Measurements from ENCODE around the gene WFDC1. TPM values are rescaled to one million over a fixed set of nuclear protein-coding genes. Genes with fewer than 3 reads are reported as not detected.

The WFDC1 gene
- total RNA-seq, 1 donor from 2014 or later, result 12.0 TPM

DNA sequence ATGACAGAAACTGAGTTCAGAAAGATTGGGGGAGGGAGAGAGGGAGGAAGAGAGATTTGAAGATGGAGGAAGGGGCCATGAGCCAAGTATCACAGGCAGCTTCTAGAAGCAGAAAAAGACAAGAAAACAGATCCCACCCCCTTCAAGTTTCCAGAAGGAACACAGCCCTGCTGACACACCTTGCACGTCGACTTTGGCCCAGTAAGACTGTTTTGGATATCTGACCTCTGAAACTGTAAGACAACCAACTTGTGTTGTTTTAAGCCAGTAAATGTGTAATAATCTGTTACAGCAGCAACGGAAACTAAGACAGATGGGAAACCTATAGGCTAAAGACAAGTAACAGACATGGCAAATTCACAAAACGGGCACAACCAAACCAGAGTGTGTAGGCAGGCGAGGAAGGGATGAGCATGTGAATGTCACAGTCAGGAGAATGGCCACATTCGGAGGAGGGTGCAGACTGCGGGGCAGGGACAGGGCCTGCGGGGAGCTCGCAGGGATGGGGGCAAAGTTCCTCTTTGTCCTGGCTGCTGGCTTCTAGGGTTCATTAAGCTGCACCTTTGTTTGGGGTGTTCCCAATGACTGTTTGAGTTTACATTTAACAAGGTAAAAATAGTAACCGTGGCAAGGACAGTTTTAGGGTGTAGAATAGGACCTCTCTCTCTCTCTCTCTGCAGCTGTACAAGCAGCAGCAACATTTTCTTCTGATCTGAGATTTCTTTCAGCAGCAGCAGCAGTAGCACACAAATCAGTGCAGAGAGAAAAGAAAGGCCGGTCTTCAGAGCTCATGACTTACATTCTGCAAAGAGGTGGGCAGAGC is 55.4 kb downstream of the WFDC1 start:
- no peaks in the 10 kb centered on the region for H3K36me3 ChIP-seq
- DNase-seq (ENCODE audit: extremely low spot score in 2 of 2), result no peak
- no peaks in the 10 kb centered on the region for H3K27me3 ChIP-seq
- H3K4me3 ChIP-seq, result no peak overlapping the region
- H3K27ac ChIP-seq, result no peak overlapping the region
- no peaks in the 10 kb centered on the region for H3K9me3 ChIP-seq
- TF ChIP-seq POLR2AphosphoS5 (IDR thresholded peaks at IDR 0.05; ENCODE audit: insufficient read depth in 1 of 2, low read depth in 1 of 2) (no peak), POLR2A (IDR thresholded peaks at IDR 0.05) (no peak)
- TF ChIP-seq, protein P1, sequence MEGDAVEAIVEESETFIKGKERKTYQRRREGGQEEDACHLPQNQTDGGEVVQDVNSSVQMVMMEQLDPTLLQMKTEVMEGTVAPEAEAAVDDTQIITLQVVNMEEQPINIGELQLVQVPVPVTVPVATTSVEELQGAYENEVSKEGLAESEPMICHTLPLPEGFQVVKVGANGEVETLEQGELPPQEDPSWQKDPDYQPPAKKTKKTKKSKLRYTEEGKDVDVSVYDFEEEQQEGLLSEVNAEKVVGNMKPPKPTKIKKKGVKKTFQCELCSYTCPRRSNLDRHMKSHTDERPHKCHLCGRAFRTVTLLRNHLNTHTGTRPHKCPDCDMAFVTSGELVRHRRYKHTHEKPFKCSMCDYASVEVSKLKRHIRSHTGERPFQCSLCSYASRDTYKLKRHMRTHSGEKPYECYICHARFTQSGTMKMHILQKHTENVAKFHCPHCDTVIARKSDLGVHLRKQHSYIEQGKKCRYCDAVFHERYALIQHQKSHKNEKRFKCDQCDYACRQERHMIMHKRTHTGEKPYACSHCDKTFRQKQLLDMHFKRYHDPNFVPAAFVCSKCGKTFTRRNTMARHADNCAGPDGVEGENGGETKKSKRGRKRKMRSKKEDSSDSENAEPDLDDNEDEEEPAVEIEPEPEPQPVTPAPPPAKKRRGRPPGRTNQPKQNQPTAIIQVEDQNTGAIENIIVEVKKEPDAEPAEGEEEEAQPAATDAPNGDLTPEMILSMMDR (IDR thresholded peaks at IDR 0.05), result no peak
- H3K4me1 ChIP-seq, result no peaks in the 10 kb centered on the region
- intact Hi-C loops (cut with DNase I), result no loop called here

DNA sequence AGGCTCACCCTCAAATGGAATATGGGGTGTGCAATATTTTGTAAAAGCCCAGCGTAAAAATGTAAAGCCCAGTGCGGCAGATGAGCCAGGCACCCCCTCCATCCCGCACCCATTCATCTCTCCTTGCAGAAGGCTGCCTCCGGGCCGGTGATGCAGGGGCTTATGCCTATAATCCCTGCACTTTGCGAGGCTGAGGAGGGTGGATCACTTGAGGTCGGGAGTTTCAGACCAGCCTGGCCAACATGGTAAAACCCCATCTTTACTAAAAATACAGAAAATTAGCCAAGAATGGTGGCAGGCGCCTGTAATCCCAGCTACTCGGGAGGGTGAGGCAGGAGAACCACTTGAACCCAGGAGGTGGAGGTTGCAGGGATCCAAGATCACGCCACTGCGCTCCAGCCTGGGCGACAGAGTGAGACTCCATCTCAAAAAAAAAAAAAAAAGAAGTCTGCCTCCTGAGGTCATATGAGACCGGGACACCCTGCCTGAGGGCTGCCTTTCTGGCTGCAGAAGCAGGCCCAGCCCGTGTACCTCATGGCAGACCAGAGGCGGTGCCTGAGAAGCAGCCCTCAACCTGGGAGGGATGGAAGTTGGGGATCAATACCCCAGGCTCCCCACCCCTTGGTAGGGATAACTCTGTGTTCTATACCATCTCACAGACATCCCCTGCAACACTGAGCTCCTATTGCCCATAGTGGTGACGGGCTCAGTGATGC is 56.2 kb downstream of the WFDC1 start:
- Histone ChIP-seq H3K9me3 (no peaks in the 10 kb centered on the region), H3K4me3 (no peak overlapping the region), H3K36me3 (no peaks in the 10 kb centered on the region), H3K27ac (no peak overlapping the region), H3K4me1 (no peaks in the 10 kb centered on the region), H3K27me3 (no peaks in the 10 kb centered on the region)
- TF ChIP-seq POLR2AphosphoS5 (IDR thresholded peaks at IDR 0.05; ENCODE audit: insufficient read depth in 1 of 2, low read depth in 1 of 2), result no peak
- TF ChIP-seq, protein P1 (IDR thresholded peaks at IDR 0.05), result no peak
- TF ChIP-seq POLR2A (IDR thresholded peaks at IDR 0.05), result no peak
- no peak for DNase-seq (ENCODE audit: extremely low spot score in 2 of 2)
- intact Hi-C loops (cut with DNase I), result no loop called here

DNA sequence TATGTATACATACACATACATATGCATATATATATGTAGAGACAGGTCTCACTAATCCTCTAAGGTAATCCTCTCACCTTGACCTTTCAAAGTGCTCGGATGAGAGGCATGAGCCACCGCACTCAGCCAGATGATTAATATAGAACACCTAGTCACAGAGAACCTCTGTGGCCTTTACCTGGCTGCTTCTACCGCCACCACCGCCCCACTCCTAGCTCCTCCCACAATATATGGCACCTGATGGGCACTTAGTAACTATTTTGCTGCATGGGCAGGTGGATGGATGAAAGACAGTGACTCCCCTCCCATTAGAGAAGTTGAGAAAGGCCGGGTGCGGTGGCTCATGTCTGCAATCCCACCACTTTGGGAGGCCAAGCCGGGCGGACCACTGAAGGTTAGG is 57.0 kb downstream of the WFDC1 start:
- Histone ChIP-seq H3K4me1 (peaks cover 6% of the 10 kb centered on the region), H3K27me3 (no peaks in the 10 kb centered on the region), H3K4me3 (no peak overlapping the region), H3K36me3 (no peaks in the 10 kb centered on the region), H3K27ac (no peak overlapping the region), H3K9me3 (no peaks in the 10 kb centered on the region)
- no peak for DNase-seq (ENCODE audit: extremely low spot score in 2 of 2)
- intact Hi-C loops (cut with DNase I), result no loop called here
- TF ChIP-seq POLR2AphosphoS5 (IDR thresholded peaks at IDR 0.05; ENCODE audit: insufficient read depth in 1 of 2, low read depth in 1 of 2) (no peak), POLR2A (IDR thresholded peaks at IDR 0.05) (no peak)
- TF ChIP-seq, protein P1 (IDR thresholded peaks at IDR 0.05), result no peak

DNA sequence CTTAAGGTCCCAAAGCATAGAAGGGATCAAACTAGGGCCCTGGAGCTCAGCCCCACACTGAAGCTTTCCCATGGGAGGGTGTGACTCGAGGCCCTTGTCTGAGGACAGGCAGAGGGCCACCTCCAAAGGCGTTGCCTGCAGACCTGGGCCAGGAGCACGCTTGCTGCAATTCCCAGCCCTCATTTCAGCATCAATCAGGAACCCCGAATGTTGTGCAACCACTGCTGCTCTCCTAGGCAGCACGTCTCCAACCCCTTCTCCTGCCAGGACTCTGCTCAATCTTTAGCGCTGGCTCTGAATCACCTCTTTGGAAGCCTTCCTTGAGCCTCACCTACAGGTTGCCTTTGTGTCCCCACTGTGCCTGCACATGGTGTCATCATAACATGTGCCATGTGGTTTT is 59.6 kb downstream of the WFDC1 start:
- intact Hi-C loops (cut with DNase I), result no loop called here

More for the DNA sequence above, 59.6 kb downstream of the WFDC1 start:
- Histone ChIP-seq H3K4me1 (peaks cover 9% of the 10 kb centered on the region), H3K36me3 (no peaks in the 10 kb centered on the region), H3K27me3 (no peaks in the 10 kb centered on the region), H3K27ac (no peak overlapping the region), H3K4me3 (no peak overlapping the region), H3K9me3 (no peaks in the 10 kb centered on the region)
- TF ChIP-seq, protein P1 (IDR thresholded peaks at IDR 0.05), result no peak
- TF ChIP-seq POLR2AphosphoS5 (IDR thresholded peaks at IDR 0.05; ENCODE audit: insufficient read depth in 1 of 2, low read depth in 1 of 2), result peak in 1 of 2 donors; percentile 32
- DNase-seq (ENCODE audit: extremely low spot score in 2 of 2), result no peak

Data from vagina (tissue), 2 donors.